ENCODE data around the gene CATSPERE. TPM values are rescaled to one million over a fixed set of nuclear protein-coding genes. Genes with fewer than 3 reads are reported as not detected.

The CATSPERE gene
- total and polyA plus RNA-seq, 2 of the 8 experiments (the other 6 are each of a cell fraction or from before 2014, with no cell fraction given) = 0.05 to 0.45 TPM

DNA sequence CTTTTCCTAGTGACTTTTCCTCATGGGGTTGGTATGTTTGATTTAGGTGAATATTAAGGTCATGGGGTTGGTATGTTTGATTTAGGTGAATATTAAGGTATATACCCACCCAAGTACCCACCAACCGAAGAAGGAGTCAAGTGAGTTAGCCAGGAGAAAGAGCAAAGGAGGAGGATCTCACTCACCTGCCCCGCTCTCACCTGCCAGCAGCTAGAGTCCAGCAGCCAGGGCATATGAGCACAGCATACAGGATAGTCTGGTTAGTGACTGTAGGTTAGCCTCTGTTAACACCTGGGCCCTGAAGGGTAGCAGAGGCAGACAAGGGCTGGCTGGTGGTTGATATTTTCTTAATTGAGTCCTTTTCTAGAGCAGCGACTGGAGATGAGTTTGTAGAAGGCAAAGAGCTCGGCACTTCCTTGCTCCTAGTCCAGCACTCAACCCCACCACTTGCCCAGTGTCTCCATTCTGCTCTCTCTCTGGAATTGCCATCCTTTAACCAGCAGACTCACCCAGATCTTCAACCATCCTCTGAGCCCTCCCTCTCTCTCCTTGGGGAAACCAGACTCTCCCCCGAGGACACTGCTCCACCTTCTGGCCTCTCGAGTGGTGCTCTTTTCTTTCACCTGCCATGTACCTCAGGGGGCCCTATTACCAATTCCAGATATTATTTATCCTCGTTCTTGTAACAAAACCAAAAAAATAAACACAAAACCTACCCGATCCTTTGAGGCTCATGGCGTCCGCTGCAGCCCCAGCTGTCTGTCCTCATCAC is 175.6 kb downstream of the CATSPERE start (continued):
- TF ChIP-seq CHD7 (IDR thresholded peaks at IDR 0.05; ENCODE audit: insufficient replicate concordance, low read length) = no peak
- TF ChIP-seq POLR2AphosphoS5 (IDR thresholded peaks at IDR 0.05; ENCODE audit: low read depth, low read length) = no peak
- TF ChIP-seq, protein P1, sequence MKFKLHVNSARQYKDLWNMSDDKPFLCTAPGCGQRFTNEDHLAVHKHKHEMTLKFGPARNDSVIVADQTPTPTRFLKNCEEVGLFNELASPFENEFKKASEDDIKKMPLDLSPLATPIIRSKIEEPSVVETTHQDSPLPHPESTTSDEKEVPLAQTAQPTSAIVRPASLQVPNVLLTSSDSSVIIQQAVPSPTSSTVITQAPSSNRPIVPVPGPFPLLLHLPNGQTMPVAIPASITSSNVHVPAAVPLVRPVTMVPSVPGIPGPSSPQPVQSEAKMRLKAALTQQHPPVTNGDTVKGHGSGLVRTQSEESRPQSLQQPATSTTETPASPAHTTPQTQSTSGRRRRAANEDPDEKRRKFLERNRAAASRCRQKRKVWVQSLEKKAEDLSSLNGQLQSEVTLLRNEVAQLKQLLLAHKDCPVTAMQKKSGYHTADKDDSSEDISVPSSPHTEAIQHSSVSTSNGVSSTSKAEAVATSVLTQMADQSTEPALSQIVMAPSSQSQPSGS (IDR thresholded peaks at IDR 0.05; ENCODE audit: low read length) = no peak
- TF ChIP-seq HDAC6 (IDR thresholded peaks at IDR 0.05; ENCODE audit: low read depth, low read length) = no peak
- peak; percentile 58 to 64 for TF ChIP-seq RAD21 (IDR thresholded peaks at IDR 0.05 in 1 of 2, conservative IDR thresholded peaks at IDR 0.05 in 1 of 2; ENCODE audit: low read depth in 2 of 2, low read length in 2 of 2)
- no peak for TF ChIP-seq CHD2 (IDR thresholded peaks at IDR 0.05; ENCODE audit: low read length)
- no peak for TF ChIP-seq SP1 (IDR thresholded peaks at IDR 0.05; ENCODE audit: low read depth, low read length)
- peak; percentile 76; the same call in 1 of the 2 replicates for TF ChIP-seq KDM1A (IDR thresholded peaks at IDR 0.05; ENCODE audit: borderline replicate concordance, low read length)
